ENCODE data around the gene TNFSF12. TPM values are rescaled to one million over a fixed set of nuclear protein-coding genes. Genes with fewer than 3 reads are reported as not detected.

Gene TNFSF12
- polyA plus RNA-seq, 1 of the 3 experiments (the other 2 are of a cell fraction), result 47.6 TPM

GRCh38 chr17:7502171-7502847, 46.5 kb upstream of the TNFSF12 start:
- no peak for DNase-seq
- Histone ChIP-seq H3K4me1 (ENCODE audit: control insufficient read depth in 1 of 2, insufficient read depth in 2 of 2, low read depth in 1 of 2, low read length in 1 of 2) (no peaks in the 10 kb centered on the region), H3K9ac (no peak overlapping the region), H3F3A (replicated peaks; ENCODE audit: insufficient read depth) (peaks cover 1% of the 10 kb centered on the region), H3K9me2 (no peaks in the 10 kb centered on the region), H3K4me2 (no peak overlapping the region), H2AFZ (ENCODE audit: low read depth) (no peak overlapping the region), H3K27ac (ENCODE audit: low read depth in 2 of 2, low read length in 1 of 2) (no peak overlapping the region), H4K20me1 (ENCODE audit: insufficient read depth) (no peaks in the 10 kb centered on the region), H3K27me3 (ENCODE audit: insufficient read depth) (no peaks in the 10 kb centered on the region), H3K4me3 (ENCODE audit: low read depth in 2 of 2, low read length in 1 of 2) (no peak overlapping the region), H3K9me3 (no peaks in the 10 kb centered on the region), H3K36me3 (replicated peaks in 1 of 2; ENCODE audit: control insufficient read depth in 1 of 2, insufficient read depth in 2 of 2, low read length in 1 of 2) (peaks cover 63 to 70% of the 10 kb centered on the region in 2 experiments), H3K79me2 (ENCODE audit: insufficient read depth) (peaks cover 9% of the 10 kb centered on the region)
- CTCF ChIA-PET, result interaction anchor here (0.6 to 3.2 kb wide), 10 partner anchors 9 to 146 kb away, joined by 3 to 15 read pairs (median 4); partner anchors contain the start of gene PLSCR3
- TF ChIP-seq, protein P1, sequence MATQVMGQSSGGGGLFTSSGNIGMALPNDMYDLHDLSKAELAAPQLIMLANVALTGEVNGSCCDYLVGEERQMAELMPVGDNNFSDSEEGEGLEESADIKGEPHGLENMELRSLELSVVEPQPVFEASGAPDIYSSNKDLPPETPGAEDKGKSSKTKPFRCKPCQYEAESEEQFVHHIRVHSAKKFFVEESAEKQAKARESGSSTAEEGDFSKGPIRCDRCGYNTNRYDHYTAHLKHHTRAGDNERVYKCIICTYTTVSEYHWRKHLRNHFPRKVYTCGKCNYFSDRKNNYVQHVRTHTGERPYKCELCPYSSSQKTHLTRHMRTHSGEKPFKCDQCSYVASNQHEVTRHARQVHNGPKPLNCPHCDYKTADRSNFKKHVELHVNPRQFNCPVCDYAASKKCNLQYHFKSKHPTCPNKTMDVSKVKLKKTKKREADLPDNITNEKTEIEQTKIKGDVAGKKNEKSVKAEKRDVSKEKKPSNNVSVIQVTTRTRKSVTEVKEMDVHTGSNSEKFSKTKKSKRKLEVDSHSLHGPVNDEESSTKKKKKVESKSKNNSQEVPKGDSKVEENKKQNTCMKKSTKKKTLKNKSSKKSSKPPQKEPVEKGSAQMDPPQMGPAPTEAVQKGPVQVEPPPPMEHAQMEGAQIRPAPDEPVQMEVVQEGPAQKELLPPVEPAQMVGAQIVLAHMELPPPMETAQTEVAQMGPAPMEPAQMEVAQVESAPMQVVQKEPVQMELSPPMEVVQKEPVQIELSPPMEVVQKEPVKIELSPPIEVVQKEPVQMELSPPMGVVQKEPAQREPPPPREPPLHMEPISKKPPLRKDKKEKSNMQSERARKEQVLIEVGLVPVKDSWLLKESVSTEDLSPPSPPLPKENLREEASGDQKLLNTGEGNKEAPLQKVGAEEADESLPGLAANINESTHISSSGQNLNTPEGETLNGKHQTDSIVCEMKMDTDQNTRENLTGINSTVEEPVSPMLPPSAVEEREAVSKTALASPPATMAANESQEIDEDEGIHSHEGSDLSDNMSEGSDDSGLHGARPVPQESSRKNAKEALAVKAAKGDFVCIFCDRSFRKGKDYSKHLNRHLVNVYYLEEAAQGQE (IDR thresholded peaks at IDR 0.05; ENCODE audit: low read depth, low read length), result no peak
- TF ChIP-seq TCF12 (IDR thresholded peaks at IDR 0.05) (no peak), USF1 (IDR thresholded peaks at IDR 0.05; ENCODE audit: borderline replicate concordance, low read depth) (no peak), JUND (IDR thresholded peaks at IDR 0.05) (no peak), GABPA (IDR thresholded peaks at IDR 0.05; ENCODE audit: low read depth) (no peak), FOXJ3 (CRISPR knock-in tag; IDR thresholded peaks at IDR 0.05) (no peak), SMC3 (IDR thresholded peaks at IDR 0.05; ENCODE audit: low read depth, low read length) (no peak)
- TF ChIP-seq, protein P2, sequence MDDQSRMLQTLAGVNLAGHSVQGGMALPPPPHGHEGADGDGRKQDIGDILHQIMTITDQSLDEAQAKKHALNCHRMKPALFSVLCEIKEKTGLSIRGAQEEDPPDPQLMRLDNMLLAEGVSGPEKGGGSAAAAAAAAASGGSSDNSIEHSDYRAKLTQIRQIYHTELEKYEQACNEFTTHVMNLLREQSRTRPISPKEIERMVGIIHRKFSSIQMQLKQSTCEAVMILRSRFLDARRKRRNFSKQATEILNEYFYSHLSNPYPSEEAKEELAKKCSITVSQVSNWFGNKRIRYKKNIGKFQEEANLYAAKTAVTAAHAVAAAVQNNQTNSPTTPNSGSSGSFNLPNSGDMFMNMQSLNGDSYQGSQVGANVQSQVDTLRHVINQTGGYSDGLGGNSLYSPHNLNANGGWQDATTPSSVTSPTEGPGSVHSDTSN (IDR thresholded peaks at IDR 0.05), result no peak
- 95% methylated on average over 20 of the region's 20 CpGs for WGBS (ENCODE audit: low lambda C conversion rate)
- POLR2A ChIA-PET, result no interaction called here

GRCh38 chr17:7502987-7503386, 45.9 kb upstream of the TNFSF12 start:
- no peak overlapping the region for H3K4me3 ChIP-seq (ENCODE audit: low read depth in 2 of 2, low read length in 1 of 2)
- peaks cover 62 to 66% of the 10 kb centered on the region in 2 experiments for H3K36me3 ChIP-seq (replicated peaks in 1 of 2; ENCODE audit: control insufficient read depth in 1 of 2, insufficient read depth in 2 of 2, low read length in 1 of 2)
- TF ChIP-seq SMC3 (IDR thresholded peaks at IDR 0.05; ENCODE audit: low read depth, low read length) (no peak), MAX (IDR thresholded peaks at IDR 0.05; ENCODE audit: low read depth) (no peak), ZBTB33 (IDR thresholded peaks at IDR 0.05; ENCODE audit: borderline replicate concordance, low read depth) (no peak), RAD21 (IDR thresholded peaks at IDR 0.05; ENCODE audit: low read length) (peak; percentile 47), FOXM1 (IDR thresholded peaks at IDR 0.05; ENCODE audit: low read depth) (no peak), RCOR1 (IDR thresholded peaks at IDR 0.05; ENCODE audit: low read length) (no peak), TEAD4 (IDR thresholded peaks at IDR 0.05; ENCODE audit: borderline replicate concordance, insufficient read depth) (no peak), EP300 (IDR thresholded peaks at IDR 0.05; ENCODE audit: borderline replicate concordance in 1 of 2, low read depth in 1 of 2, low read length in 1 of 2) (no peak), CHD2 (IDR thresholded peaks at IDR 0.05; ENCODE audit: low read length, partially characterized antibody) (no peak), FOSL2 (IDR thresholded peaks at IDR 0.05; ENCODE audit: borderline replicate concordance, low read depth) (no peak), NFIC (IDR thresholded peaks at IDR 0.05; ENCODE audit: borderline replicate concordance) (no peak)

More at GRCh38 chr17:7502987-7503386, 45.9 kb upstream of the TNFSF12 start:
- WGBS (ENCODE audit: low lambda C conversion rate), result 94% methylated on average over 14 of the region's 14 CpGs
- H3K9me3 ChIP-seq, result no peaks in the 10 kb centered on the region
- H3F3A ChIP-seq (replicated peaks; ENCODE audit: insufficient read depth), result peaks cover 5% of the 10 kb centered on the region
- no peak overlapping the region for H3K9ac ChIP-seq
- DNase-seq, result no peak
- POLR2A ChIA-PET, result no interaction called here
- no peak overlapping the region for H2AFZ ChIP-seq (ENCODE audit: low read depth)
- CTCF ChIA-PET, result interaction anchor here (0.6 to 3.2 kb wide), 9 partner anchors 9 to 147 kb away, joined by 3 to 15 read pairs (median 5); partner anchors contain the start of gene PLSCR3
- H3K4me2 ChIP-seq, result no peak overlapping the region
- no peaks in the 10 kb centered on the region for H3K27me3 ChIP-seq (ENCODE audit: insufficient read depth)
- H3K27ac ChIP-seq (ENCODE audit: low read depth in 2 of 2, low read length in 1 of 2), result no peak overlapping the region
- H4K20me1 ChIP-seq (ENCODE audit: insufficient read depth), result no peaks in the 10 kb centered on the region
- no peaks in the 10 kb centered on the region for H3K4me1 ChIP-seq (ENCODE audit: control insufficient read depth in 1 of 2, insufficient read depth in 2 of 2, low read depth in 1 of 2, low read length in 1 of 2)
- peaks cover 9% of the 10 kb centered on the region for H3K79me2 ChIP-seq (ENCODE audit: insufficient read depth)
- no peaks in the 10 kb centered on the region for H3K9me2 ChIP-seq
